NOMO-1 treated with DMSO at 0.1 percent for 48 hours (cell line): ENCODE measurements around the gene DLL3.
"Not testable (repeated sequence)": the region's sequence is repeated elsewhere in the genome, so short reads cannot be mapped to it uniquely, and the experiment has no call there.

Experiments
- DNase-seq: peaks from one replicate; lab custom pipeline; 2025; ENCODE audit not compliant: unreplicated experiment; lab: John Stamatoyannopoulos, UW

Gene DLL3, protein sequence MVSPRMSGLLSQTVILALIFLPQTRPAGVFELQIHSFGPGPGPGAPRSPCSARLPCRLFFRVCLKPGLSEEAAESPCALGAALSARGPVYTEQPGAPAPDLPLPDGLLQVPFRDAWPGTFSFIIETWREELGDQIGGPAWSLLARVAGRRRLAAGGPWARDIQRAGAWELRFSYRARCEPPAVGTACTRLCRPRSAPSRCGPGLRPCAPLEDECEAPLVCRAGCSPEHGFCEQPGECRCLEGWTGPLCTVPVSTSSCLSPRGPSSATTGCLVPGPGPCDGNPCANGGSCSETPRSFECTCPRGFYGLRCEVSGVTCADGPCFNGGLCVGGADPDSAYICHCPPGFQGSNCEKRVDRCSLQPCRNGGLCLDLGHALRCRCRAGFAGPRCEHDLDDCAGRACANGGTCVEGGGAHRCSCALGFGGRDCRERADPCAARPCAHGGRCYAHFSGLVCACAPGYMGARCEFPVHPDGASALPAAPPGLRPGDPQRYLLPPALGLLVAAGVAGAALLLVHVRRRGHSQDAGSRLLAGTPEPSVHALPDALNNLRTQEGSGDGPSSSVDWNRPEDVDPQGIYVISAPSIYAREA

DNA sequence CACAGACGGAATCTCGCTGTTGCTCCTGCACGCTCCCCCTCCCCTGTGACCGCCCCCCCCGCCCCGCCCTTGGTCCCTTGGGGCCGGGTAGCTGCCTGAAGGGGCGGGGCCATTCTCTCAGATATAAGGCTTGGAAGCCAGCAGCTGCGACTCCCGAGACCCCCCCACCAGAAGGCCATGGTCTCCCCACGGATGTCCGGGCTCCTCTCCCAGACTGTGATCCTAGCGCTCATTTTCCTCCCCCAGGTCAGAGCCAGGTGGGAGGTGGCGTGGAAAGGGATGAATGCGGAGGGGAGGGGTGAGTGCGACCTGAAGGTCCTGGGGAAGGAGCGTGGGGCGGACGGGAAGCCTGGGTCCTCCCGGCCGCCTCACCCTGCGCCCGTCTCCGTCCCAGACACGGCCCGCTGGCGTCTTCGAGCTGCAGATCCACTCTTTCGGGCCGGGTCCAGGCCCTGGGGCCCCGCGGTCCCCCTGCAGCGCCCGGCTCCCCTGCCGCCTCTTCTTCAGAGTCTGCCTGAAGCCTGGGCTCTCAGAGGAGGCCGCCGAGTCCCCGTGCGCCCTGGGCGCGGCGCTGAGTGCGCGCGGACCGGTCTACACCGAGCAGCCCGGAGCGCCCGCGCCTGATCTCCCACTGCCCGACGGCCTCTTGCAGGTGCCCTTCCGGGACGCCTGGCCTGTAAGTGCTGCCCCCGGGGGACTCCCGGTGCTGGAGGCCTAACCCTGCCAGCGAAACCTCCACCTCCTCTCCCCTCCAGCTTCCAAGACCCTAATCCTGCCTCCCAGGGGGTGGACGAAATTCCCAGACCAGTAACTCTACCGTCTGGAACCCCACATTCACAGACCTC lies at the start of gene DLL3:
DLL3 (plus strand) TSS at position 150 of the 845 bp plus-strand sequence; CDS start at position 178, 28 bp downstream.
- no peak for DNase-seq

DNA sequence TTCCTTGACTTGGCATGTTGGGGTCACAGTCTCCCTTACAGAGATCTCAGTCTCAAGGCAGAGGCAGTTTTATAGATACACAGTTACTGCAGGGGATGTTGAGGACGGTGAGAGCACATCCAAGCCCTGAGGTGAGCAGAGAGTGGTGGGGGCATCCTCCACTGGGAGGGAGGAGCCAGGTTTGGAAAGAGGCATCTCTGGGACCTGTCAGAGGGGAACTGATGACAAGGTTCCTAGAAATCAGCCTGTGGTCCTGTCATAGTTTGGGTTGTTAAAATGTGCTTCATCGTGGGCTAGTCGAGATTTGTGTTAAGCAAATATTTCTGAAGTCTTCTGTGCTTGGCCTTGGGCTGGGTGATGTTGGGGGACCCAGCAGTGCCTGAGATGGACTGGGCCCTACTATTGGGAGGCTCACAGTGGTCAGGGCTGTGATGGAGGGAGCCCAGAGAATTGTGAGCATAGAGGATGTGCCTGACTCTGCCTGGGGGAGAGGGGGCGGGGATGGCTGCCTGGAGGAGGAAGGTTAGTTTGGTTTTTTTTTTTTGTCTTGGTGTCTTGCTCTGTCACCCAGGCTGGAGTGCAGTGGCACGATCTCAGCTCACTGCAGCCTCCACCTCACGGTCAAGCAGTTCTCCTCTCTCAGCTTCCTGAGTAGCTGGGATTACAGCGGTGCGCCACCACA lies 49.5 kb upstream of the DLL3 start:
- no peak for DNase-seq

DNA sequence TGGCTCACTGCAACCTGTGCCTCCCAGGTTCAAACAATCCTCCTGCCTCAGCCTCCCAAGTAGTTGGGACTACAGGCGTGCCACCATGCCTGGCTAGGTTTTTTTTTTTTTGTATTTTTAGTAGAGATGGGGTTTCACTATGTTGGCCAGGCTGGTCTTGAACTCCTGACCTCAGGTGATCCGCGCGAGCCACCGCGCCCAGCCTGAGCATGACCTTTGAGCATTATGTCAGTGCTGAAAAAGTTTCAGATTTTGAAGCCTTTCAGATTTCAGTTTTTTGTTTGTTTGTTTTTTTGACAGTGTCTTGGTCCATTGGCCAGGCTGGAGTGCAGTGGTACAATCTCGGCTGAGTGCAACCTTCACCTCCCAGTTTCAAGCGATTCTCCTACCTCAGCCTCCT lies 47.5 kb upstream of the DLL3 start:
- DNase-seq, result not testable (repeated sequence)

DNA sequence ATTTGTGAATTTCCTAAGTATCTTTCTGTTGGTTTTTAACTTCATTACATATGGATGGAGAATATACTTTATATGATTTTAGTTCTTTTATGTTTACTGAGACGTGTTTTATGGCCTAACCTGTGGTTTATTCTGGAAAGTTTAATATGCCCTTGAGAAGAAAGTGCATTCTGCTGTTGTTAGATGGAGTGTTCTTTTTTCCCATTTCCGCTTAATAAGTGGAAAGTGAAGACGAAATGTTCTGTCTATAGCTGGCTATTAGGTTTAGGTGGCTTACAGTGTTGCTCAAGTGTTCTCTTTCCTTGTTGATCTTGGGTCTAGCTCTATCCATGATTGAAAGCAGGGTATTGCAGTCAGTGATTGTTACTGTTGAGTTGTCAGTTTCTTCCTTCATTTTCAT lies 35.3 kb upstream of the DLL3 start:
- no peak for DNase-seq

- no peak for DNase-seq
Observed at GRCh38 chr19:39465956-39466747, 32.6 kb upstream of the DLL3 start.

- no peak for DNase-seq
Observed at GRCh38 chr19:39467941-39468340, 30.8 kb upstream of the DLL3 start.

DNA sequence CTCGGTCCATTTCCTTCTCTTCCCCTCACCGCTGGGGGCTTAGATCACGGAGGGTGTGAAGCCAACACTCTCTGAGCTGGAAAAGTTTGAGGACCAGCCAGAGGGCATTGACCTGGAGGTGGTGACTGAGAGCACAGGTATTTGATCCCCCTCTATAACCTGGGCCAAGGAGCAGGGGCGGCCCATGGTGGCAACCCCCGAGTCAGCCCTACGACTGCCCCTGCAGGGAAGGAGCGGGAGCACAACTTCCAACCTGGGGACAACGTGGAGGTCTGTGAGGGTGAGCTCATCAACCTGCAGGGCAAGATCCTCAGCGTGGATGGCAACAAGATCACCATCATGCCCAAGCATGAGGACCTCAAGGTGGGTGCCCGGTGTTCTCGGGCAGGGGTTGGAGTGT lies 29.7 kb upstream of the DLL3 start:
- no peak for DNase-seq

GRCh38 chr19:39469567-39469966 lies 29.2 kb upstream of the DLL3 start:
- no peak for DNase-seq

- DNase-seq, result no peak
Observed at GRCh38 chr19:39470724-39471339, 27.9 kb upstream of the DLL3 start.

DNA sequence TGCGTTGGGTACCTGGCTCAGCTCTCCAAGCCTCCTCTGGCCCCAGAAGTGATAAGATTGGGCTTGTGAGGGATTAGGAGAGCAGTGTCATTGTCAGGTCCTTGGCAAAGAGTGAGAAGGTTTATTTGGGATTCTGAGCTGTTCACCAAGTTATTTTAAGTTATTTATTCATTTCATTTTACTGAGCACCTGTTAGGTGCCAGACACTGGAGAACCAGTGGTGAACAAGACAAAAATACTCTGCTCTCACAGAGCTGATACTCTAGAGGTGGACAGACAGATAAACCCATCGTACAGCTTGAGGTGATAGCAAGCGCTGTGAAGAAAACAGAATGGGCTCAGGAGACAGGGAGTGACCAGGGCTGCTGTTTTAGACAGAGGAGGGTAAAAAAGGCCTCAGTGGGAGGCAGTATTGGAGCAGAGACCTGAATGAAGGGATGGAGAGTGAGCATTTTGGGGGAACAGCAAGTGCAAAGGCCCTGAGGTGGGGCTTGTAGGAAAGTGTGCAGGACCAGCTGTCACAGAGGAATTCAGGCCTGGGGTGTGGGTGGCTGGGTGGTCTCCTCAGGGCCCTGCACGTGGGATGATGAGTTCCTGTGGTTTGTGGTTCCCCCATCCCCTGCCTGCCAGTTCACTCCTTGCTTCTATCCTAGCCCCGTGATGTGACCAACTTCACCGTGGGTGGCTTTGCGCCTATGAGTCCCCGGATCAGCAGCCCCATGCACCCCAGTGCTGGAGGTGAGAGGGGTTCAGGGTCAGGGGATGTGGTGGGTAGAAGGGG lies 26.8 kb upstream of the DLL3 start:
- DNase-seq, result no peak

GRCh38 chr19:39472746-39473442 lies 25.9 kb upstream of the DLL3 start:
- DNase-seq, result no peak

GRCh38 chr19:39473443-39473960 lies 25.2 kb upstream of the DLL3 start:
- no peak for DNase-seq

DNA sequence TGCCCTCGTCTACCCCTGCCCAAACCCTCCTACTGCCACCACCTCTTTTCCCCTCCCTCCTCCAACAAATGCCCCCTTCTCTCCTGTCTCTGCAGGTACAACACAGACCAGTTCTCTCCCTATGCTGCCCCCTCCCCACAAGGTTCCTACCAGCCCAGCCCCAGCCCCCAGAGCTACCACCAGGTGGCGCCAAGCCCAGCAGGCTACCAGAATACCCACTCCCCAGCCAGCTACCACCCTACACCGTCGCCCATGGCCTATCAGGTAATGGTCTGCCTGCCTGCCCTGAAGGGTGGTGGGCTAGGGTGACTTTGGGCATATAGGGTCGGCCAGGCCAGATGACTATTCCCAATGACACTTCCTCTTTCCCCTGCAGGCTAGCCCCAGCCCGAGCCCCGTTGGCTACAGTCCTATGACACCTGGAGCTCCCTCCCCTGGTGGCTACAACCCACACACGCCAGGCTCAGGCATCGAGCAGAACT lies 24.6 kb upstream of the DLL3 start:
- peak; percentile 0 for DNase-seq

DNA sequence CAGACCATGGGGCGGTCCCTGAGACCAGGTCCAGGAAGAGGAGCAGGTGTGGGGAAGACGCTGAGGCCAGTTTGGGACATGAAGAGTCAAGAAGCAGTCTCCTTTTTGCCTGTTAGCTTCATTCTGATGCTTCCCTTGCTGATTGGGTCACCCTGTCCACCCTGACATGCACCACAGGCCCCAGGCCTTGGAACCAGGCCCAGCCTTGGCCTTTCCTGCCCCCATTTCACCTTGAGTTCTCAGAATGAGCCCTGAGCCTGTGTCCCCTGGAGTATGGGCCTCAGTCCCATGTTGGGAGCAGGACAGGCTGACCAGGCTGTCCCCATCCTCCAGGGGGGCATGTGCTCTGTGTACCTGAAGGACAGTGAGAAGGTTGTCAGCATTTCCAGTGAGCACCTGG lies 23.0 kb upstream of the DLL3 start:
- no peak for DNase-seq

DNA sequence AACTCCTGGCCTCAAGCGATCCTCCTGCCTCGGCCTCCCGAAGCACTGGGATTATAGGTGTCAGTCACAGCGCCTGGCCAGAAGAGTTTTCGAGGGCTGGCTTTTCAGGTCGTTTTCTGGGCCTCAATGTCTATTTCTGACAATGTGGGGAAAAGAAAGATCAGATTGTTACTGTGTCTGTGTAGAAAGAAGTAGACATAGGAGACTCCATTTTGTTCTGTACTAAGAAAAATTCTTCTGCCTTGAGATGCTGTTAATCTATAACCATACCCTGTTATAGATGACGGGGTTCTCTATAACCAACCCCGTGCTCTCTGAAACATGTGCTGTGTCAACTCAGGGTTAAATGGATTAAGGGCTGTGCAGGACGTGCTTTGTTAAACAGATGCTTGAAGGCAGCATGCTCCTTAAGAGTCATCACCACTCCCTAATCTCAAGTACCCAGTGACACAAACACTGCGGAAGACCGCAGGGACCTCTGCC lies 19.4 kb upstream of the DLL3 start:
- not testable (repeated sequence) for DNase-seq

- DNase-seq, result no peak
Observed at GRCh38 chr19:39479916-39480315, 18.8 kb upstream of the DLL3 start.

- DNase-seq, result peak; percentile 90
Observed at GRCh38 chr19:39480337-39481228, 18.2 kb upstream of the DLL3 start, which contains the start of gene TIMM50. TSS of gene TIMM50 (plus strand) at chr19:39480838. CDS start at chr19:39480854, 16 bp downstream.
